HL-60 (cell line): ENCODE data around the gene IL12B.
A peak's percentile ranks its signal among the peaks of the same experiment; 100 is the strongest.

ENCODE experiments used
- DNase-seq, 2 experiments: peaks; one replicate each; pipeline ENCODE4 v3.0.0-alpha.2; 2010 to 2020; ENCODE audit warnings: low read depth in 1 of 2, low spot score in 1 of 2
- H3K27ac ChIP-seq: fragments of 250-450 bp; sonication (Bioruptor Pico); replicated peaks from 2 replicates; pipeline ENCODE4 v1.5.1; 2020; ENCODE audit warnings: mild to moderate bottlenecking, moderate library complexity
- H3K27me3 ChIP-seq: fragments of 250-450 bp; sonication (Bioruptor Pico); 2 replicates; pipeline ENCODE4 v1.5.1; 2021; ENCODE audit warnings: mild to moderate bottlenecking, moderate library complexity; ENCODE audit not compliant: insufficient read depth, poor library complexity, severe bottlenecking
- H3K4me3 ChIP-seq: replicated peaks from 2 replicates; pipeline ENCODE4 v1.5.1; 2011; ENCODE audit warnings: mild to moderate bottlenecking, control low read depth, low read length; ENCODE audit not compliant: insufficient read depth
- GABPA ChIP-seq: IDR thresholded peaks from 2 replicates; pipeline ENCODE4 v1.6.1; 2012; ENCODE audit warnings: low read depth
- POLR2AphosphoS5 ChIP-seq: IDR thresholded peaks from 2 replicates; pipeline ENCODE4 v1.6.1; 2012; ENCODE audit warnings: low read depth
- SPI1 ChIP-seq: IDR thresholded peaks from 2 replicates; pipeline ENCODE4 v1.6.1; 2012; ENCODE audit warnings: low read depth, mild to moderate bottlenecking, borderline replicate concordance
- TF ChIP-seq, protein P1 (sequence below): IDR thresholded peaks from 2 replicates; pipeline ENCODE4 v1.6.1; 2012; ENCODE audit warnings: low read depth; ENCODE audit not compliant: insufficient replicate concordance
- TF ChIP-seq, protein P2 (sequence below): IDR thresholded peaks from one replicate; pipeline ENCODE4 v1.5.1; 2011; ENCODE audit warnings: low read length, control low read depth, inconsistent platforms; ENCODE audit not compliant: insufficient read depth

IL12B gene

DNA sequence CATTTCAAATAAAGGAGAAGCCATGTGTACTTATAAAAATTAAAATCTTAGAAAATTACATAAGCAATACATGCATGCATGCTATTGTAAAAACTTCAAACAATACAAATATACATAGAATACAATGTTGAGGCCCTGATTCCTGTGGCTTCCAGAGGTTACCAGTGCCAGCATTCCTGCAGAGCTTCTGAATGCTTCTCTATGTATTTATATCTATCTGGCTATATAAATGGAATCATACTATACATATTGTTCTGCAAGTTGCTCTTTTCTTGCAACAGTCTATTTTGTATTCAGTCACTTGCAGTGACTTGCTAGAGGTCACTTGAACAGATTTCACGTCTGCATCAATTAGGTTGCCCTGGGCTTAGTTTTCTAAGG is 3.2 kb upstream of the IL12B start:
- no peak for DNase-seq
- H3K27me3 ChIP-seq = no peaks in the 10 kb centered on the region
- no peak overlapping the region for H3K4me3 ChIP-seq
- TF ChIP-seq GABPA (no peak), SPI1 (no peak), POLR2AphosphoS5 (no peak)
- TF ChIP-seq, protein P1, sequence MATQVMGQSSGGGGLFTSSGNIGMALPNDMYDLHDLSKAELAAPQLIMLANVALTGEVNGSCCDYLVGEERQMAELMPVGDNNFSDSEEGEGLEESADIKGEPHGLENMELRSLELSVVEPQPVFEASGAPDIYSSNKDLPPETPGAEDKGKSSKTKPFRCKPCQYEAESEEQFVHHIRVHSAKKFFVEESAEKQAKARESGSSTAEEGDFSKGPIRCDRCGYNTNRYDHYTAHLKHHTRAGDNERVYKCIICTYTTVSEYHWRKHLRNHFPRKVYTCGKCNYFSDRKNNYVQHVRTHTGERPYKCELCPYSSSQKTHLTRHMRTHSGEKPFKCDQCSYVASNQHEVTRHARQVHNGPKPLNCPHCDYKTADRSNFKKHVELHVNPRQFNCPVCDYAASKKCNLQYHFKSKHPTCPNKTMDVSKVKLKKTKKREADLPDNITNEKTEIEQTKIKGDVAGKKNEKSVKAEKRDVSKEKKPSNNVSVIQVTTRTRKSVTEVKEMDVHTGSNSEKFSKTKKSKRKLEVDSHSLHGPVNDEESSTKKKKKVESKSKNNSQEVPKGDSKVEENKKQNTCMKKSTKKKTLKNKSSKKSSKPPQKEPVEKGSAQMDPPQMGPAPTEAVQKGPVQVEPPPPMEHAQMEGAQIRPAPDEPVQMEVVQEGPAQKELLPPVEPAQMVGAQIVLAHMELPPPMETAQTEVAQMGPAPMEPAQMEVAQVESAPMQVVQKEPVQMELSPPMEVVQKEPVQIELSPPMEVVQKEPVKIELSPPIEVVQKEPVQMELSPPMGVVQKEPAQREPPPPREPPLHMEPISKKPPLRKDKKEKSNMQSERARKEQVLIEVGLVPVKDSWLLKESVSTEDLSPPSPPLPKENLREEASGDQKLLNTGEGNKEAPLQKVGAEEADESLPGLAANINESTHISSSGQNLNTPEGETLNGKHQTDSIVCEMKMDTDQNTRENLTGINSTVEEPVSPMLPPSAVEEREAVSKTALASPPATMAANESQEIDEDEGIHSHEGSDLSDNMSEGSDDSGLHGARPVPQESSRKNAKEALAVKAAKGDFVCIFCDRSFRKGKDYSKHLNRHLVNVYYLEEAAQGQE = no peak
- TF ChIP-seq, protein P2, sequence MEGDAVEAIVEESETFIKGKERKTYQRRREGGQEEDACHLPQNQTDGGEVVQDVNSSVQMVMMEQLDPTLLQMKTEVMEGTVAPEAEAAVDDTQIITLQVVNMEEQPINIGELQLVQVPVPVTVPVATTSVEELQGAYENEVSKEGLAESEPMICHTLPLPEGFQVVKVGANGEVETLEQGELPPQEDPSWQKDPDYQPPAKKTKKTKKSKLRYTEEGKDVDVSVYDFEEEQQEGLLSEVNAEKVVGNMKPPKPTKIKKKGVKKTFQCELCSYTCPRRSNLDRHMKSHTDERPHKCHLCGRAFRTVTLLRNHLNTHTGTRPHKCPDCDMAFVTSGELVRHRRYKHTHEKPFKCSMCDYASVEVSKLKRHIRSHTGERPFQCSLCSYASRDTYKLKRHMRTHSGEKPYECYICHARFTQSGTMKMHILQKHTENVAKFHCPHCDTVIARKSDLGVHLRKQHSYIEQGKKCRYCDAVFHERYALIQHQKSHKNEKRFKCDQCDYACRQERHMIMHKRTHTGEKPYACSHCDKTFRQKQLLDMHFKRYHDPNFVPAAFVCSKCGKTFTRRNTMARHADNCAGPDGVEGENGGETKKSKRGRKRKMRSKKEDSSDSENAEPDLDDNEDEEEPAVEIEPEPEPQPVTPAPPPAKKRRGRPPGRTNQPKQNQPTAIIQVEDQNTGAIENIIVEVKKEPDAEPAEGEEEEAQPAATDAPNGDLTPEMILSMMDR = no peak
- no peak overlapping the region for H3K27ac ChIP-seq

DNA sequence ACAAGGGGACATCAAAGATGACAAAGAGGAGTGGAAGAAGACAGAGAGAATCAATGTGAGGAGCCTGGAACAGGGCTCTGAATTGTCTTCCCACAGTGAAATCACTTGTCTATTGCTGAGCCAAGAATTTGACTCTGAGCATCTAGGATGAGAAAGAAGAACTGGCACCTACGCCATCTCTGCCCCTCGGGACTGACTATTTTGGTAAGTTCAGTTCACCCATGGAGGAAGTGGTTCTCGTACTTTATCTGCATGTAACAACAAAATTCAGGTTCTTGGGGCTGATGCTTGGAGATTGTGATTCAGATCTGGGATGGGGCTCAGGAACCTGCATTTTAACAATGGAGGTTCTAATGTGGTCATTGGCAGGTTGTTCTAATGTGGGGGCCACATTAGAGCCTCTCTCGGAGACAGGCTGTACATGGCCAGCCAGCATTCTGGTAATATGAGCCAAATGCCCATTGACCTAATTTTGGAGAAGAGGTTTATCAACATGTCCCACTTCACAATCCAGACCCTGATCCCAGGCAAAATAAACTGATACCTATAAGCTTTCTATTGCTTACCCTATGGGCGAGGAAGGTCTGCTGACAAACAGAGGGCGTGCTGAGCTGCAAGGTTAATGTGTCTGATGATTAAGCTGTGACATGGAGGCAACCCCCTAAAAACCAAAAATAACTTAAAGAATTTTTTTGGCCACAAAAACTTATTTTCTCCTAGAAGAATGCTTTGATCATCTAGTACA is 2.7 kb upstream of the IL12B start:
- no peak overlapping the region for H3K27ac ChIP-seq
- no peak for DNase-seq
- peak; percentile 43; the same call in 1 of the 2 replicates for TF ChIP-seq SPI1
- TF ChIP-seq, protein P2 = no peak
- no peaks in the 10 kb centered on the region for H3K27me3 ChIP-seq
- H3K4me3 ChIP-seq = no peak overlapping the region

DNA sequence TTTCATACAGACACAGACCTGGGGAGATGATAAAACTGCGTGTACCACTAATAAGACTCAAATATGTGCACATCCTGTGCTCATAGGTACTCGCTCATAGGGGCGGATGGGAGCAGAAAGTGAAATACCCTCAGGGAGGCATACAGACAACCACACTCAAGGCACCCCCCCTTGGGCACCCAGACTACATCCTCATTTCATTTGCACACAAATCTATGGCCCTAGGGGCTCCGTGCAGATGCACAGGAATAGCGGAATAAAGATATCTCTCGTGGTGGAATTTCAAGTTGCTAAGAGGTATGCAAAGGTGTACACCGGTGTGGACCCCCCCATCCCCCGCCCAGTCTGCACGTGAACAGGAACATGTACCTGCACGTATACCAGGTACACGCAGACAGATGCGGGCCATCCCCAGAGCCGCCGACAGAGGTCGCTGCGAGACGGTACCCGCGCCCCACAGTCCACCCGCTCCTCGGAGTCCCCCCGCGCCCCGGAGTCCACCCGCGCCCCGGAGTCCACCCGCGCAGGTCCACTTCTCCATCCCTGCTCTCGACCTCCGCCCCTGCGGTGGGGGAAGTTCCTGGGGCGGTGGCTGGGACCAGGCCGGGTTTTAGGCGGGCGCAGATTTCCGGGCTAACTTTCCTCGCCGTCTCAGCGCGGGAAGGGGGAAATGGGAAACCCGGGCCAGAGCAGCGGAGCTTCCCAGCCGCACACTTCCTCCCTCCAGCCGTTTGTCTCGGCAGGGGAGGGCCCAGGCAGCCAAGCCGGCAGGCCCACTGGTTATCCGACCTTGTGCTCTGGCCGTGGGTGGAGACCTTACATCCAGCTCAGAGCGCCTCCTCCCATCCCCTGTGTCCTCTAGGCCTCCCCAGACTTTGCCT is 1.0 kb upstream of the IL12B start:
- Histone ChIP-seq H3K27me3 (no peaks in the 10 kb centered on the region), H3K27ac (peak overlapping the region; percentile 42), H3K4me3 (peak overlapping the region; percentile 45)
- DNase-seq = peak in 1 of 2 experiments; percentile 57
- TF ChIP-seq, protein P2 = peak; percentile 44
- TF ChIP-seq SPI1 (peak; percentile 35; the same call in 1 of the 2 replicates), POLR2AphosphoS5 (no peak)

DNA sequence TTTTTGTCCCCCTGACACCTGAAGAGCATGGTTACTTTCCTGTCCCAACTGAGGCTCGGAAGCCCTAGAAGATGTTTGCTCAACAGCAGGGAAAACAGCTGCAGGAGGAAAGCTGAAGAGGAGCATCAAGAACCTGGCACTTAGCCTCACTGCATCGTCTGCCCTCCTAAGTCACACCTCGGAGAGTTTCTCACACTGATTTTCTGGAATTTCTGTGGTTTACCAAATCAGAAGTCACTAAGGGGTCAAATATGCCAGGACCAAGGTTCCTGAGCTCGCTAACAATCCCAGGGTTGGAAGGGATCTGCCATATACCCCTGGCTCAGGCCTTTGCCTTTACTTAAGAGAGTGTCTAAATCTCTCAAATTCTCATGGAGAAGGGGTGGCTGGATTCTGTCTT is 5.3 kb downstream of the IL12B start:
- H3K27ac ChIP-seq = no peak overlapping the region
- no peak overlapping the region for H3K4me3 ChIP-seq
- H3K27me3 ChIP-seq = no peaks in the 10 kb centered on the region
- TF ChIP-seq, protein P1 = no peak
- TF ChIP-seq SPI1 = no peak
- TF ChIP-seq GABPA = no peak
- TF ChIP-seq, protein P2 = no peak
- TF ChIP-seq POLR2AphosphoS5 = no peak
- no peak for DNase-seq
